ENCODE data around the gene JSRP1. TPM values are rescaled to one million over a fixed set of nuclear protein-coding genes. Genes with fewer than 3 reads are reported as not detected.
A peak's percentile ranks its signal among the peaks of the same experiment; 100 is the strongest.

JSRP1 gene
- total RNA-seq, 1 donor: 0.72 TPM

DNA sequence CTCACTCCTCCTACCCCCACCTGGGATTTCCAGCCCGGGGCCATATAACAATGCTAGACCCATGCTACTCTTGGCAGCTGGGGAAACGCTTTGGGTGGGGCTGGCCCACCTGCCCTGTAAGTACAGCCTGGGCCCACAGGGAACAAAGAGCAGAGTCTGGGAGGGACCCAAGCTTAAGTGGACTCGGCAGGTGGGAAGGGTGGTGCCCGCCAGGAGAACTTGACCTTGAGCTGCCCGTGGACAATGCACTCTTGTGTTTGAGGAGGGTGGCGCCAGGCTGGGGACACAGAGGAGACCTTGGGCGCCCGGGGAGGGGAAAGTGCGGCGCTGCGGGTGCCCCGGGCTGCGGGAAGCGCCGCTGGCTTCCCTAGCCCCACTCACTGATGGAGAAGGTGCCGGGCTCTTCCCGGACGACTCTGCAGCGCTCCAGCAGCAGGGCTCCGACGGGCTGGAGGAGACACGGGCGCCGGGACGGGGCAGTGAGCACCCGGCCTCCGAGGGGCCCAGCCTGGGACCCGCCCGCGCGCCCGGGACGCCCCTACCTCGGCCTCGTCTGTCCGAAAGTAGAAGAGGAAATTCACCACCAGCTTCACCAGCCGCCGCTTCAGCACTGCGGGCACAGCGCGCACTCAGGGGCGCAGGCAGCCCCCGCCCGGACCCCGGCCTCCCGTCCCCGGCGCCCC, 20.7 kb downstream of the JSRP1 start:
- peak overlapping the region; percentile 89 for H3K4me3 ChIP-seq (ENCODE audit: insufficient read depth, low read length)
- TF ChIP-seq CTCF (IDR thresholded peaks at IDR 0.05; ENCODE audit: extremely low read depth, low read depth, low read length): no peak
- peaks cover 25% of the 10 kb centered on the region for H3K36me3 ChIP-seq (ENCODE audit: insufficient read depth, low read length)
- no peaks in the 10 kb centered on the region for H3K9me3 ChIP-seq (ENCODE audit: low read depth, low read length)
- H3K4me1 ChIP-seq (ENCODE audit: insufficient read depth, low read length): peaks cover 39% of the 10 kb centered on the region
- H4K20me1 ChIP-seq (ENCODE audit: insufficient read depth, low read length): peaks cover 33% of the 10 kb centered on the region
- peak; percentile 93 for DNase-seq (ENCODE audit: insufficient read length, low spot score, missing footprints)
- H3K27me3 ChIP-seq (ENCODE audit: insufficient read depth, low read length): no peaks in the 10 kb centered on the region
- no peak overlapping the region for H2AFZ ChIP-seq (ENCODE audit: low read length)
- peak overlapping the region; percentile 41 for H3K27ac ChIP-seq (ENCODE audit: low read depth, low read length)
- peak overlapping the region; percentile 98 for H3K4me2 ChIP-seq (ENCODE audit: insufficient read depth, low read length)
- H3K79me2 ChIP-seq (ENCODE audit: insufficient read depth, low read length): peaks cover 91% of the 10 kb centered on the region

DNA sequence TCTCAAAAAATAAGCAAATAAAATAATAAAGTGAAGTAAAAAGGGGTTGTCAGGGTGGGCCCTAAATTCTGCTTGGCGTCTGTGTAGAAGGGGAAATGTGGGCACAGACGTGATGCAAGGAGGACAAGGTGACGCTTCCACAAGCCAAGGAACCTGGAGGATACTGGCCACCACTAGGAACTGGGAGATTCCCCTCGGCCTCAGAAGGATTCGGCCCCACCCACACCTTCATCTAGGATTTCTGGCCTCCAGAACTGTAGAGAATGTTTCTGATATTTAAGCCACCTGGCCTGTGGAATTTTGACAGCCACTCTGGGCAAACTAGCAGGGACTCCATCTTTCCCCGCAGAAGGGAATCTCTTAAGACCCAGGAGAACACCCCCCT, 21.2 kb downstream of the JSRP1 start:
- Histone ChIP-seq H2AFZ (ENCODE audit: low read length) (no peak overlapping the region), H3K4me3 (ENCODE audit: insufficient read depth, low read length) (peak overlapping the region; percentile 89), H3K36me3 (ENCODE audit: insufficient read depth, low read length) (peaks cover 30% of the 10 kb centered on the region), H3K27me3 (ENCODE audit: insufficient read depth, low read length) (no peaks in the 10 kb centered on the region), H3K4me2 (ENCODE audit: insufficient read depth, low read length) (peak overlapping the region; percentile 98), H3K4me1 (ENCODE audit: insufficient read depth, low read length) (peaks cover 34% of the 10 kb centered on the region), H3K27ac (ENCODE audit: low read depth, low read length) (peak overlapping the region; percentile 41), H4K20me1 (ENCODE audit: insufficient read depth, low read length) (peaks cover 28% of the 10 kb centered on the region), H3K79me2 (ENCODE audit: insufficient read depth, low read length) (peaks cover 89% of the 10 kb centered on the region), H3K9me3 (ENCODE audit: low read depth, low read length) (no peaks in the 10 kb centered on the region)
- no peak for TF ChIP-seq CTCF (IDR thresholded peaks at IDR 0.05; ENCODE audit: extremely low read depth, low read depth, low read length)
- no peak for DNase-seq (ENCODE audit: insufficient read length, low spot score, missing footprints)

DNA sequence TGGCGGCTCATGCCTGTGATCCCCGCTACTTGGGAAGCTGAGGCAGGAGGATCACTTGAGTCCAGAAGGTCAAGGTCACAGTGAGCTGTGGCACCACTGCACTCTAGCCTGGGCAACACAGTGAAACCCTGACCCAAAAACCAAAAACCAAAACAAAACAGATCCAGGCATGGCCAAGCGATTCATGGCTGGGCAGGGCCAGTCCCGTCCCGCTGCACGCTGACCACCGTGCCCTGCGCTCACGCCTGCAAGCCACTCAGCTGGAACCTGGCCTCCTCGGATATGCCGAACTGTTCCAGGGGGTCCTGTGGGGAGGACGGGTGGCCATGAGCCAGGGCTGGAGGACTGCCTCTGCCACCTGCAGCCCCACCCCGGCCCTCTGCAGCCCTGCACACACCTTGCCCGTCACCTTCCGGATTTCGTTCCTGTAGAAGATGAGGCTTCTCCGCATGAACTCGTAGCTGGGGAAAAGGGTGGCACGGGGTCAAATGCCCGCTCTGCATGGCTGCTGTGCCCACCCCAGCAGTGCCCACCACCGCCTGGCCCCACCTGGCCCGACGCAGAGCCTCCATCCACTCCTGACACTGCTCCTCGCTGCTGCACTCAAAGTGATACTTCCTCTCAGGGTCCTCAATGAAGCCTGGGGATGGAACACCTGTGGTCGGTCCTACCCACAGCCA, 22.5 kb downstream of the JSRP1 start:
- no peak overlapping the region for H3K4me2 ChIP-seq (ENCODE audit: insufficient read depth, low read length)

More for the DNA sequence above, 22.5 kb downstream of the JSRP1 start:
- DNase-seq (ENCODE audit: insufficient read length, low spot score, missing footprints): no peak
- H4K20me1 ChIP-seq (ENCODE audit: insufficient read depth, low read length): peaks cover 24% of the 10 kb centered on the region
- TF ChIP-seq CTCF (IDR thresholded peaks at IDR 0.05; ENCODE audit: extremely low read depth, low read depth, low read length): no peak
- H3K27ac ChIP-seq (ENCODE audit: low read depth, low read length): no peak overlapping the region
- H3K79me2 ChIP-seq (ENCODE audit: insufficient read depth, low read length): peaks cover 86% of the 10 kb centered on the region
- H3K36me3 ChIP-seq (ENCODE audit: insufficient read depth, low read length): peaks cover 37% of the 10 kb centered on the region
- no peak overlapping the region for H3K4me3 ChIP-seq (ENCODE audit: insufficient read depth, low read length)
- H3K9me3 ChIP-seq (ENCODE audit: low read depth, low read length): no peaks in the 10 kb centered on the region
- H2AFZ ChIP-seq (ENCODE audit: low read length): no peak overlapping the region
- peaks cover 22% of the 10 kb centered on the region for H3K4me1 ChIP-seq (ENCODE audit: insufficient read depth, low read length)
- no peaks in the 10 kb centered on the region for H3K27me3 ChIP-seq (ENCODE audit: insufficient read depth, low read length)
